Body of pancreas (tissue), 4 donors: ENCODE measurements around the gene CLDN4.

ENCODE experiments used
- CTCF ChIP-seq, 7 experiments: fragments of 450-650 bp in 4 of 7; fragments of 200-600 bp in 3 of 7; sonication (generic) in 3 of 7; IDR thresholded peaks; one replicate each; pipeline ENCODE4 v1.5.1; 2016 to 2019; ENCODE audit warnings: antibody characterized with exemption in 7 of 7
- POLR2A ChIP-seq, 3 donors: fragments of 450-650 bp; IDR thresholded peaks; one replicate each; pipeline ENCODE4 v1.6.1; 2016; ENCODE audit warnings: antibody characterized with exemption in 3 of 3, mild to moderate bottlenecking in 2 of 3

- TF ChIP-seq CTCF (IDR thresholded peaks at IDR 0.05): no peak
- TF ChIP-seq POLR2A (IDR thresholded peaks at IDR 0.05): no peak
Observed at GRCh38 chr7:73829921-73830680, 695 bp upstream of the CLDN4 start.
